ENCODE measurements around the gene TSPAN5.

TSPAN5 gene

DNA sequence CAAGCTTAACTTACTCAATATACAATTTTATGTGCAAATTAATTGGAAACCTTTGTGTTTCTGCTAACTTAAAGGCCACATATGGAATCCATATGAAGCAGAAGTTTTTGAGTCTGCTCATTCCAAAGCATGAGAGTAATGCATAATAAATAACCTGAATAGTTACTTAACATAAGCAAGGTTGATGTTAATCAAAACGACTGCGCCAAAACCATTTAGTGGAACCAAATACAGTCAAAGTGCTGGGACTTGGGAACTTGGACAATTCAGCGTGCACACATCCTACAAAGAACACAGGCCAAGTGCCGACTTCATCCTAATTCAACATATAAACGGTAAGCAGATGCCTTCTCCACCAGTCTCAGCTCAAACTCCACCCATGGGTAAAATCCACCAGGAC lies 17.0 kb downstream of the TSPAN5 start:
- no peak for DNase-seq (ENCODE audit: low spot score)
- no peak for TF ChIP-seq CTCF (IDR thresholded peaks at IDR 0.05; ENCODE audit: borderline replicate concordance, control extremely low read depth, extremely low read depth, insufficient read depth, missing control alignments)
- in situ Hi-C loops (cut with MboI; ENCODE audit: low sequenced_read_pairs, unreplicated experiment), result no loop called here

DNA sequence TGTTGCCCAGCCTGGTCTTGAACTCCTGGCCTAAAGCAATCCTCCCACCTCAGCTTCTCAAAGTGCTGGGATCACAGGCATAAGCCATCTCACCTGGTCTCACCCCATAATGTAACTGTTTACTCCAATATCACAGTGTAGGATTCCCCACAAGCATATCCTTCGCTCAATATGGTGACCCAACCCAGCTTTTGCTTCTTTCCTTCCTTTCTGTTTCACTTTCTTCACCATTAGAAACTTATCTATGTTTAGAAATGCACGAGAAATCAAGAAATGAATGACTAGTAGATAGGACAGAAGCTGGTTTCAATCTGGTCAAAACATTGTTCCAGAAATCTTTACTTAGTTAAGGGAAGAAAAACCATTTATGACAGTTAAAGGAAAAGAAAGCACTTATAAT lies 18.9 kb downstream of the TSPAN5 start:
- in situ Hi-C loops (cut with MboI; ENCODE audit: low sequenced_read_pairs, unreplicated experiment), result no loop called here
- no peak for DNase-seq (ENCODE audit: low spot score)
- TF ChIP-seq CTCF (IDR thresholded peaks at IDR 0.05; ENCODE audit: borderline replicate concordance, control extremely low read depth, extremely low read depth, insufficient read depth, missing control alignments), result no peak

- no peak for TF ChIP-seq CTCF (IDR thresholded peaks at IDR 0.05; ENCODE audit: borderline replicate concordance, control extremely low read depth, extremely low read depth, insufficient read depth, missing control alignments)
- no peak for DNase-seq (ENCODE audit: low spot score)
- in situ Hi-C loops (cut with MboI; ENCODE audit: low sequenced_read_pairs, unreplicated experiment), result no loop called here
Measured at GRCh38 chr4:98639108-98639507, 19.3 kb downstream of the TSPAN5 start.

DNA sequence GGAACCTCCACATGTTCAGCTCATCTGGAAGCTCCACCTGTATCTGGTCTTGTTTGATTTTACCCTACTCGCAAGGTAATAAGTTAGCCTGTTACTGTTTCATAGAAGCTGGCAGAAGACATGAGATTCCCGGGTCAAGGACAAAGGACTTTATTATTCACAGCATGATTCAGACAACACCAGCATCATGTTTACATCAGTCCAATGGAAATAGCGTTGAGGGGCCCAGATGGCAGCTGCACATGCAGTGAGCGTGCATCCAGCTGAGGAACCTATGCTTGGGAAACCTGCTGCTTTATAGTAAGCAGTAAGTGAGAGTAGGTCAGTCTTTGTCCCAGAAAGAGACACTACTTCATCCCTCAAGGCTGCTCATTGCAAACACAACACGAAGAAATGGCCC lies 19.8 kb downstream of the TSPAN5 start:
- no peak for TF ChIP-seq CTCF (IDR thresholded peaks at IDR 0.05; ENCODE audit: borderline replicate concordance, control extremely low read depth, extremely low read depth, insufficient read depth, missing control alignments)
- DNase-seq (ENCODE audit: low spot score), result no peak
- in situ Hi-C loops (cut with MboI; ENCODE audit: low sequenced_read_pairs, unreplicated experiment), result no loop called here

- in situ Hi-C loops (cut with MboI; ENCODE audit: low sequenced_read_pairs, unreplicated experiment), result no loop called here
- DNase-seq (ENCODE audit: low spot score), result no peak
- TF ChIP-seq CTCF (IDR thresholded peaks at IDR 0.05; ENCODE audit: borderline replicate concordance, control extremely low read depth, extremely low read depth, insufficient read depth, missing control alignments), result no peak
Measured at GRCh38 chr4:98634061-98634460, 24.4 kb downstream of the TSPAN5 start.

GRCh38 chr4:98633159-98633558 lies 25.3 kb downstream of the TSPAN5 start:
- TF ChIP-seq CTCF (IDR thresholded peaks at IDR 0.05; ENCODE audit: borderline replicate concordance, control extremely low read depth, extremely low read depth, insufficient read depth, missing control alignments), result no peak
- no peak for DNase-seq (ENCODE audit: low spot score)
- in situ Hi-C loops (cut with MboI; ENCODE audit: low sequenced_read_pairs, unreplicated experiment), result no loop called here

- in situ Hi-C loops (cut with MboI; ENCODE audit: low sequenced_read_pairs, unreplicated experiment), result no loop called here
- TF ChIP-seq CTCF (IDR thresholded peaks at IDR 0.05; ENCODE audit: borderline replicate concordance, control extremely low read depth, extremely low read depth, insufficient read depth, missing control alignments), result no peak
Measured at GRCh38 chr4:98632258-98632657, 26.2 kb downstream of the TSPAN5 start.

More at GRCh38 chr4:98632258-98632657, 26.2 kb downstream of the TSPAN5 start:
- no peak for DNase-seq (ENCODE audit: low spot score)
